ENCODE results near the gene NFKBIL1. TPM values are rescaled to one million over a fixed set of nuclear protein-coding genes. Genes with fewer than 3 reads are reported as not detected.
A peak's percentile ranks its signal among the peaks of the same experiment; 100 is the strongest.

Gene NFKBIL1
- total RNA-seq, 4 donors from 2014 or later = 7.8 to 25.2 (median 16.7) TPM

DNA sequence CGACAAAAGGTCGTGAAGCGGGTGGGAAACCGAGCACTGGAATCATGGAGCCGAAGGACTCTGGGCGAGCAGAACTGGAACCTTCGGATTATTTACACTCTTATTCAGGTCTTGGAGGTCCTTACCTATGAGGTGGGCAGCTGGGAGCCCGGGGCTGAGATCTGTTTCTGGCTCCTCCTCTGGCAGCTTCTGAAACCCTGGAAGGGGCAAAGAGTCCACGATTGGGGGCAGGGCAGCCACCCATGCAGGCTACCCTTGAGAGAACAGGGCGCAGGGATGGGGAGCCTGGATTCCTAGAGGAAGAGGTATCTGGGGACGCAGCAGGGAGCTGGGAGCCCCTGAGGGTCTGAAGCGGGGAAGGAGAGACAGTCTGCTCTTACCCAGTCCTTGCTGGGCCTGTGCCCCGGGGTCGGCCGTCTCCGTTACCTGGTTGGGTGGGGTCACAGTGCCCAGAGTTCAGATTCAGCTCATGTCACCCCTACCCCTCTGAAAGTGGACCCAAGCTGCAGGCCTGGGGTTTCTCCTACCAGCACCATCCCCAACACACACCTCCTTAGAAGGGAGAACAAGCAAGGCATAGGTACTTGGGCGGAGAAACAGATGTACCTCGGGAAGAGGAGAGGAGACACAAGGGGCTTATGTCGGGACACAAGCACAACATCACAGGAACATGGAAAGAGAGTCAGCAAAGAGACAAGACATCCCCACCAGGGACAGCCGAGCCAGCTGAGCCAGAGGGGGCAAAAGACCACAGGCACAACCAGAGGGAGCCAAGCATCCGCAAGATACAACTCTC lies 34.2 kb downstream of the NFKBIL1 start:
- Histone ChIP-seq H3K4me3 (peak overlapping the region; percentile 53 to 84 (median 77)), H3K36me3 (no peaks in the 10 kb centered on the region), H3K9me3 (no peaks in the 10 kb centered on the region), H3K27ac (peak overlapping the region; percentile 71 to 88 (median 84)), H3K27me3 (peaks cover 0 to 8% (median 0%) of the 10 kb centered on the region in 4 donors), H3K4me1 (peaks cover 16 to 41% (median 23%) of the 10 kb centered on the region in 3 donors)
- intact Hi-C loops (cut with DNase I) = no loop called here
- WGBS, 2 donors = 20 to 33% methylated on average over 12 to 17 of the region's 21 CpGs
- no peak for DNase-seq
- TF ChIP-seq POLR2A (IDR thresholded peaks at IDR 0.05) = no peak
- TF ChIP-seq, protein P1, sequence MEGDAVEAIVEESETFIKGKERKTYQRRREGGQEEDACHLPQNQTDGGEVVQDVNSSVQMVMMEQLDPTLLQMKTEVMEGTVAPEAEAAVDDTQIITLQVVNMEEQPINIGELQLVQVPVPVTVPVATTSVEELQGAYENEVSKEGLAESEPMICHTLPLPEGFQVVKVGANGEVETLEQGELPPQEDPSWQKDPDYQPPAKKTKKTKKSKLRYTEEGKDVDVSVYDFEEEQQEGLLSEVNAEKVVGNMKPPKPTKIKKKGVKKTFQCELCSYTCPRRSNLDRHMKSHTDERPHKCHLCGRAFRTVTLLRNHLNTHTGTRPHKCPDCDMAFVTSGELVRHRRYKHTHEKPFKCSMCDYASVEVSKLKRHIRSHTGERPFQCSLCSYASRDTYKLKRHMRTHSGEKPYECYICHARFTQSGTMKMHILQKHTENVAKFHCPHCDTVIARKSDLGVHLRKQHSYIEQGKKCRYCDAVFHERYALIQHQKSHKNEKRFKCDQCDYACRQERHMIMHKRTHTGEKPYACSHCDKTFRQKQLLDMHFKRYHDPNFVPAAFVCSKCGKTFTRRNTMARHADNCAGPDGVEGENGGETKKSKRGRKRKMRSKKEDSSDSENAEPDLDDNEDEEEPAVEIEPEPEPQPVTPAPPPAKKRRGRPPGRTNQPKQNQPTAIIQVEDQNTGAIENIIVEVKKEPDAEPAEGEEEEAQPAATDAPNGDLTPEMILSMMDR (IDR thresholded peaks at IDR 0.05) = no peak

GRCh38 chr6:31582230-31582643 lies 34.8 kb downstream of the NFKBIL1 start, which contains the start of gene LTB:
Gene LTB, minus strand, starts transcription at chr6:31582424. Its CDS starts 7 bp downstream, at chr6:31582417.
- Histone ChIP-seq H3K27ac (peak within 1 kb of the TSS; percentile 71 to 88 (median 84)), H3K36me3 (no peaks in the 10 kb centered on the region), H3K9me3 (no peaks in the 10 kb centered on the region), H3K27me3 (peaks cover 0 to 14% (median 0%) of the 10 kb centered on the region in 4 donors), H3K4me1 (peaks cover 16 to 45% (median 23%) of the 10 kb centered on the region in 3 donors), H3K4me3 (peak within 1 kb of the TSS; percentile 53 to 84 (median 77))
- DNase-seq = no peak
- WGBS, 2 donors = no CpG with 5 or more reads among the region's 3 CpGs
- TF ChIP-seq, protein P1 (IDR thresholded peaks at IDR 0.05) = no peak
- peak in 1 of 4 donors; percentile 10 for TF ChIP-seq POLR2A (IDR thresholded peaks at IDR 0.05)
- intact Hi-C loops (cut with DNase I) = no loop called here

- DNase-seq = no peak
- no peaks in the 10 kb centered on the region for H3K9me3 ChIP-seq
- 54 to 67% methylated on average over 2 of the region's 2 CpGs for WGBS, 2 donors
Measured at GRCh38 chr6:31585491-31585890, 38.1 kb downstream of the NFKBIL1 start.

DNA sequence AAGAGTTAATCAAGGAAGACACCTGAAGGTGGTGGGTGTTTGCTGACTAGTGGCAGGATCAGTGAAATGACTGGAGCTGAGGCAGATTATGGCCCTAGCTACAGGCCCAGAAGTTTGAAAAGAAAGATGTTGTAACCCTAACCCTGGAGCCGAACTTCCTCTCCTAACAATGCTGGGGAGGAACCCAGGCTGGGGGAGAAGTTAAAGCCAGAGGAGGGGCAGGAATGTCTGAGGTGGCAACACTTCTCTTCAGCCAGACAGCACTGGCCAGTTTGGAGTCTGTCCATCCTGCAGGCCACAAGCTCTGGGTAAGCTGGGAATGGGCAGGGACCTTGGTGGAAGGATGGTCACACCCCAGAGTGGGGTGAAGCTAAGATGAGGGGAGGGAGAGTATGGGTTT lies 38.6 kb downstream of the NFKBIL1 start, which contains the start of gene LST1:
LST1 (plus strand) TSS at position 270 of the 400 bp plus-strand sequence. CDS start 1,023 bp downstream, outside the sequence.
- WGBS, 2 donors = 33% methylated on average over 1 of the region's 1 CpG
- H3K4me1 ChIP-seq = peaks cover 8 to 40% (median 19%) of the 10 kb centered on the region in 3 donors

More at GRCh38 chr6:31585491-31585890, 38.1 kb downstream of the NFKBIL1 start:
- intact Hi-C loops (cut with DNase I) = no loop called here
- Histone ChIP-seq H3K27ac (peak overlapping the region in 2 of 4 donors; percentile 49), H3K4me3 (no peak overlapping the region), H3K27me3 (peaks cover 0 to 25% (median 0%) of the 10 kb centered on the region in 4 donors), H3K36me3 (no peaks in the 10 kb centered on the region), H3K4me1 (peaks cover 13 to 45% (median 21%) of the 10 kb centered on the region in 3 donors)
- TF ChIP-seq POLR2A (IDR thresholded peaks at IDR 0.05) = no peak
- TF ChIP-seq, protein P1 (IDR thresholded peaks at IDR 0.05) = peak in 1 of 6 experiments; percentile 32

More for the DNA sequence above, 38.6 kb downstream of the NFKBIL1 start, which contains the start of gene LST1:
- Histone ChIP-seq H3K36me3 (no peaks in the 10 kb centered on the region), H3K27me3 (peaks cover 0 to 25% (median 0%) of the 10 kb centered on the region in 4 donors), H3K9me3 (no peaks in the 10 kb centered on the region), H3K4me3 (peak within 1 kb of the TSS in 1 of 4 donors; percentile 12), H3K27ac (peak within 1 kb of the TSS in 2 of 4 donors; percentile 49 to 64)
- intact Hi-C loops (cut with DNase I) = no loop called here
- no peak for TF ChIP-seq POLR2A (IDR thresholded peaks at IDR 0.05)
- TF ChIP-seq, protein P1 (IDR thresholded peaks at IDR 0.05) = no peak
- no peak for DNase-seq
